ENCODE results near the gene FDX2.

Gene FDX2

GRCh38 chr19:10288662-10289166 lies 27.1 kb downstream of the FDX2 start:
- CTCF ChIA-PET: interaction anchor here (1.0 to 2.4 kb wide), 9 partner anchors 9 to 358 kb away, joined by 3 to 22 read pairs (median 4); partner anchors contain the start of gene ICAM1
- no peak for TF ChIP-seq CTCF (IDR thresholded peaks at IDR 0.05; ENCODE audit: insufficient read depth, low read length, missing control alignments)
- DNase-seq (ENCODE audit: low read depth, low spot score): no peak
- POLR2A ChIA-PET: interaction anchor here (0.7 to 2.3 kb wide), 10 partner anchors 12 to 45 kb away, joined by 3 to 15 read pairs (median 4); partner anchors contain the start of genes ICAM1 and RAVER1
- peak overlapping the region; percentile 60 for H3K4me3 ChIP-seq (ENCODE audit: low read depth, low read length)

GRCh38 chr19:10286803-10287737 lies 28.7 kb downstream of the FDX2 start, which contains the start of gene ICAM4:
TSS of gene ICAM4 (plus strand) at chr19:10286955. CDS start at chr19:10287013, 58 bp downstream.
- ChIA-PET CTCF (interaction anchor here (0.8 to 2.9 kb wide), 7 partner anchors 9 to 356 kb away, joined by 3 to 6 read pairs (median 4); partner anchors contain the start of gene ICAM1), POLR2A (no interaction called here)
- no peak within 1 kb of the TSS for H3K4me3 ChIP-seq (ENCODE audit: low read depth, low read length)
- DNase-seq (ENCODE audit: low read depth, low spot score): no peak
- no peak for TF ChIP-seq CTCF (IDR thresholded peaks at IDR 0.05; ENCODE audit: insufficient read depth, low read length, missing control alignments)

GRCh38 chr19:10285393-10285792 lies 30.4 kb downstream of the FDX2 start:
- TF ChIP-seq CTCF (IDR thresholded peaks at IDR 0.05; ENCODE audit: insufficient read depth, low read length, missing control alignments): no peak
- ChIA-PET CTCF (interaction anchor here (0.6 to 2.9 kb wide), 7 partner anchors 14 to 355 kb away, joined by 3 to 6 read pairs (median 4); partner anchors contain the start of genes ICAM1 and TYK2), POLR2A (interaction anchor here (1.6 kb wide), 1 partner anchor 48 kb away, joined by 4 read pairs; the partner anchor contains the start of gene RAVER1)
- no peak for DNase-seq (ENCODE audit: low read depth, low spot score)
- no peak overlapping the region for H3K4me3 ChIP-seq (ENCODE audit: low read depth, low read length)

GRCh38 chr19:10284960-10285278 lies 30.9 kb downstream of the FDX2 start:
- TF ChIP-seq CTCF (IDR thresholded peaks at IDR 0.05; ENCODE audit: insufficient read depth, low read length, missing control alignments): no peak
- CTCF ChIA-PET: interaction anchor here (0.6 to 2.9 kb wide), 4 partner anchors 15 to 103 kb away, joined by 3 to 6 read pairs (median 4); partner anchors contain the start of genes ICAM1 and TYK2
- no peak for DNase-seq (ENCODE audit: low read depth, low spot score)
- POLR2A ChIA-PET: interaction anchor here (1.6 kb wide), 1 partner anchor 49 kb away, joined by 4 read pairs; the partner anchor contains the start of gene RAVER1
- H3K4me3 ChIP-seq (ENCODE audit: low read depth, low read length): no peak overlapping the region

GRCh38 chr19:10284065-10284959 lies 31.5 kb downstream of the FDX2 start:
- ChIA-PET POLR2A (interaction anchor here (1.6 kb wide), 1 partner anchor 49 kb away, joined by 4 read pairs; the partner anchor contains the start of gene RAVER1), CTCF (interaction anchor here (0.6 to 2.9 kb wide), 7 partner anchors 13 to 103 kb away, joined by 3 to 9 read pairs (median 4); partner anchors contain the start of genes ICAM1 and TYK2)
- no peak for TF ChIP-seq CTCF (IDR thresholded peaks at IDR 0.05; ENCODE audit: insufficient read depth, low read length, missing control alignments)
- no peak overlapping the region for H3K4me3 ChIP-seq (ENCODE audit: low read depth, low read length)
- DNase-seq (ENCODE audit: low read depth, low spot score): no peak

All from AG04449 (cell line).